ENCODE measurements around the gene LIPK. TPM values are rescaled to one million over a fixed set of nuclear protein-coding genes. Genes with fewer than 3 reads are reported as not detected.

Gene LIPK
- total RNA-seq, 1 experiment from 2014 or later, result not detected

DNA sequence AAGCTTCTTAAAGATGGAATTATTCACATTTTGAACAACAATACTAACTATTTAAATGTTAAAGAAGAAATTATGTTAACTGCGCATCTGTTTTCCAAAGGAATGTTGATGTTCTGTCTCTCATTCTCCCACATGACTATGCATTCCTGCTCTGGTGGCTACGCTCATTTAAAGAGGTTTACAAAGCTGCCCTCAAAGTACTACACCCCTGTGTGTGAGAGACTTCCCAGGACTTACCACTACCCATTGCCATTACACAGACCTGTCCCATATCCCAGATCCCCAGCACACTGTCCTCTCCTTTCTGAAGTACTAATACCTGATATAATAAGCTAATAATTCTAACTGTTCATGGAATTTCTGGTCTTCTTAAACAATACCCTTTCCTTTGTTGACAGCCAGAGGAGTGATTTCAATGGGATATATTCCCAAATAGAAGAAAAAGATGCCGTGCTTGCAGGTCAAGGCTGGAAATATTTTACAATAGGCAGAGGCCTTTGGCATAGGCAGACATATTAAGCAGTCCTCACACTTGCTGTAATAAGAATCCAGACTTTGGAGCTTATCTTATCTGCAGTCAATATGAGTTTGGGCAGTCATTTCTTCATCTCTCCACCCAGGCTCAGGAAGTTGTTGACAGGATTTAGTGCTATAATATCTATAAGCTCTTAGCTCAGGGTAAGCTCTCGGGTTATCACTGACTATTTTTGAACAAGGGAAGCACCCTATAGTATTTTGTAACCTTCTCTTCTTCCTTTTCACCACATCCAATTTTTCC lies 29.6 kb upstream of the LIPK start:
- H3K79me2 ChIP-seq (ENCODE audit: low read length), result no peaks in the 10 kb centered on the region
- H3K4me3 ChIP-seq (ENCODE audit: low read length), result no peak overlapping the region
- no peak overlapping the region for H3K27ac ChIP-seq (ENCODE audit: low read length)
- no peak overlapping the region for H2AFZ ChIP-seq (ENCODE audit: low read length)
- no peak overlapping the region for H3K9ac ChIP-seq (ENCODE audit: low read length)
- no TSS peak for BruUV-seq (replicated peaks)
- ChIA-PET POLR2A (ENCODE audit: unreplicated experiment) (no interaction called here), CTCF (no interaction called here)
- ATAC-seq (no peak), DNase-seq (no peak)
- no peak overlapping the region for H3K4me2 ChIP-seq (ENCODE audit: low read length)
- TF ChIP-seq EZH2 (IDR thresholded peaks at IDR 0.05; ENCODE audit: low read length, unreplicated experiment), result no peak
- TF ChIP-seq, protein P1, sequence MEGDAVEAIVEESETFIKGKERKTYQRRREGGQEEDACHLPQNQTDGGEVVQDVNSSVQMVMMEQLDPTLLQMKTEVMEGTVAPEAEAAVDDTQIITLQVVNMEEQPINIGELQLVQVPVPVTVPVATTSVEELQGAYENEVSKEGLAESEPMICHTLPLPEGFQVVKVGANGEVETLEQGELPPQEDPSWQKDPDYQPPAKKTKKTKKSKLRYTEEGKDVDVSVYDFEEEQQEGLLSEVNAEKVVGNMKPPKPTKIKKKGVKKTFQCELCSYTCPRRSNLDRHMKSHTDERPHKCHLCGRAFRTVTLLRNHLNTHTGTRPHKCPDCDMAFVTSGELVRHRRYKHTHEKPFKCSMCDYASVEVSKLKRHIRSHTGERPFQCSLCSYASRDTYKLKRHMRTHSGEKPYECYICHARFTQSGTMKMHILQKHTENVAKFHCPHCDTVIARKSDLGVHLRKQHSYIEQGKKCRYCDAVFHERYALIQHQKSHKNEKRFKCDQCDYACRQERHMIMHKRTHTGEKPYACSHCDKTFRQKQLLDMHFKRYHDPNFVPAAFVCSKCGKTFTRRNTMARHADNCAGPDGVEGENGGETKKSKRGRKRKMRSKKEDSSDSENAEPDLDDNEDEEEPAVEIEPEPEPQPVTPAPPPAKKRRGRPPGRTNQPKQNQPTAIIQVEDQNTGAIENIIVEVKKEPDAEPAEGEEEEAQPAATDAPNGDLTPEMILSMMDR (conservative IDR thresholded peaks at IDR 0.05; ENCODE audit: low read depth, low read length), result no peak
- no peaks in the 10 kb centered on the region for H3K9me2 ChIP-seq (replicated peaks; ENCODE audit: low read length)
- H3K36me3 ChIP-seq (ENCODE audit: low read depth, low read length), result no peaks in the 10 kb centered on the region
- H3K9me3 ChIP-seq (ENCODE audit: low read length), result no peaks in the 10 kb centered on the region
- H3K4me1 ChIP-seq (ENCODE audit: insufficient read depth, low read length), result no peaks in the 10 kb centered on the region
- intact Hi-C loops (cut with micrococcal nuclease), result no loop called here
- no peaks in the 10 kb centered on the region for H3F3A ChIP-seq (ENCODE audit: low read length, unreplicated experiment)
- H3K27me3 ChIP-seq (ENCODE audit: low read length), result no peaks in the 10 kb centered on the region
- H4K20me1 ChIP-seq (ENCODE audit: low read length), result no peaks in the 10 kb centered on the region

DNA sequence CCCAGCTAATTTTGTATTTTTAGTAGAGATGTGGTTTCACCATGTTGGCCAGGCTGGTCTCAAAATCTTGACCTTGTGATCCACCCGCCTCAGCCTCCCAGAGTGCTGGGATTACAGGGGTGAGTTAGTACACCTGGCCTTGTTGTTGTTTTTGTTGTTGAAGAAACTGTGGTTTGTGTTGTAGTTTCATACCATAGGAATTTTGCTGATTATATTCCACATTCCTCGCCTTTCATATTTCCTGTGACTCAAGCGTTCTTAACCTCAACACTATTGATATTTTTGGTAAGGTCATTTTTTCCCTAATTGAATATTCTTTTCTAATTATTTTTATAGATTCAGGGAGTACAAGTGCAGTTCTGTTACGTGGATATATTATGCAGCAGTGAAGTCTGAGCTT lies 25.1 kb upstream of the LIPK start:
- Histone ChIP-seq H3K27me3 (ENCODE audit: low read length) (no peaks in the 10 kb centered on the region), H3K4me3 (ENCODE audit: low read length) (no peak overlapping the region), H3K4me2 (ENCODE audit: low read length) (no peak overlapping the region), H3K9me2 (replicated peaks; ENCODE audit: low read length) (no peaks in the 10 kb centered on the region), H3K9ac (ENCODE audit: low read length) (no peak overlapping the region), H3F3A (ENCODE audit: low read length, unreplicated experiment) (no peaks in the 10 kb centered on the region), H2AFZ (ENCODE audit: low read length) (no peak overlapping the region), H3K4me1 (ENCODE audit: insufficient read depth, low read length) (no peaks in the 10 kb centered on the region), H3K9me3 (ENCODE audit: low read length) (no peaks in the 10 kb centered on the region), H3K36me3 (ENCODE audit: low read depth, low read length) (no peaks in the 10 kb centered on the region), H3K27ac (ENCODE audit: low read length) (no peak overlapping the region), H3K79me2 (ENCODE audit: low read length) (no peaks in the 10 kb centered on the region), H4K20me1 (ENCODE audit: low read length) (no peaks in the 10 kb centered on the region)
- TF ChIP-seq EZH2 (IDR thresholded peaks at IDR 0.05; ENCODE audit: low read length, unreplicated experiment) (no peak), EZH2phosphoT487 (IDR thresholded peaks at IDR 0.05; ENCODE audit: borderline replicate concordance, low read length) (no peak)
- TF ChIP-seq, protein P1 (conservative IDR thresholded peaks at IDR 0.05; ENCODE audit: low read depth, low read length), result no peak
- no TSS peak for BruUV-seq (replicated peaks)
- intact Hi-C loops (cut with micrococcal nuclease), result no loop called here
- POLR2A ChIA-PET (ENCODE audit: unreplicated experiment), result no interaction called here
- DNase-seq (no peak), ATAC-seq (no peak)
- CTCF ChIA-PET, result no interaction called here

DNA sequence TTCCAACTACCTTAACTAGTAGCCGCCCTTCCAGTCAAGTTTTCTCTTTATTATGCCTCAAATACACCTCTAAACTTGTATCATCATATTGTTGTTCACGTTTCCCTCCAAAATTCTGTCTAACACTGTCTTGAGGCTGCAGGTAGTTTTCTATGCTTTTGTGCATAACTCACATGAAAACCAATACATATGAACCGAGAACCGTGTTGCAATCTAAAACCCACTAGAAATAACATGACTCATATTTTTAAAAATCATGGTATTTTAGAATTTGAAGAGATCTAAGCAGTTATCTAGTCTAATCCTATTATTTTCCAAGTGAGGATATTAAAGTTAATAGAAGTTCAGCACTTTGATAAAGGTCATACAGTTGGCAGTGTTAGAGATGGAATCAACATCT lies 23.6 kb upstream of the LIPK start:
- Histone ChIP-seq H3K36me3 (ENCODE audit: low read depth, low read length) (no peaks in the 10 kb centered on the region), H3K9me3 (ENCODE audit: low read length) (no peaks in the 10 kb centered on the region), H3F3A (ENCODE audit: low read length, unreplicated experiment) (no peaks in the 10 kb centered on the region), H3K27ac (ENCODE audit: low read length) (no peak overlapping the region), H3K4me1 (ENCODE audit: insufficient read depth, low read length) (no peaks in the 10 kb centered on the region), H3K9ac (ENCODE audit: low read length) (no peak overlapping the region), H3K9me2 (replicated peaks; ENCODE audit: low read length) (no peaks in the 10 kb centered on the region), H3K79me2 (ENCODE audit: low read length) (no peaks in the 10 kb centered on the region), H4K20me1 (ENCODE audit: low read length) (no peaks in the 10 kb centered on the region), H3K4me2 (ENCODE audit: low read length) (no peak overlapping the region), H3K27me3 (ENCODE audit: low read length) (no peaks in the 10 kb centered on the region), H3K4me3 (ENCODE audit: low read length) (no peak overlapping the region), H2AFZ (ENCODE audit: low read length) (no peak overlapping the region)
- TF ChIP-seq, protein P1 (conservative IDR thresholded peaks at IDR 0.05; ENCODE audit: low read depth, low read length), result no peak
- TF ChIP-seq EZH2 (IDR thresholded peaks at IDR 0.05; ENCODE audit: low read length, unreplicated experiment) (no peak), EZH2phosphoT487 (IDR thresholded peaks at IDR 0.05; ENCODE audit: borderline replicate concordance, low read length) (no peak)
- ATAC-seq, result no peak
- no TSS peak for BruUV-seq (replicated peaks)
- POLR2A ChIA-PET (ENCODE audit: unreplicated experiment), result no interaction called here
- no peak for DNase-seq
- intact Hi-C loops (cut with micrococcal nuclease), result no loop called here
- CTCF ChIA-PET, result no interaction called here
